GM12801 (cell line): Measurements from ENCODE around the gene STC2.

Experiments used
- CTCF ChIP-seq: IDR thresholded peaks from one replicate; pipeline ENCODE4 v1.5.1; 2011; ENCODE audit warnings: control low read depth; ENCODE audit not compliant: insufficient read length; ENCODE audit errors: extremely low read depth

Gene STC2

GRCh38 chr5:173309731-173310130 lies 18.5 kb downstream of the STC2 start:
- TF ChIP-seq CTCF: no peak

- no peak for TF ChIP-seq CTCF
These were observed 20.0 kb downstream of the STC2 start for GRCh38 chr5:173308226-173308625.

- TF ChIP-seq CTCF: no peak
These were observed 20.5 kb downstream of the STC2 start for GRCh38 chr5:173307695-173308094.

GRCh38 chr5:173306695-173307094 lies 21.5 kb downstream of the STC2 start:
- TF ChIP-seq CTCF: no peak

GRCh38 chr5:173304591-173304988 lies 23.6 kb downstream of the STC2 start:
- no peak for TF ChIP-seq CTCF

- TF ChIP-seq CTCF: no peak
These were observed 24.2 kb downstream of the STC2 start for GRCh38 chr5:173303878-173304590.

- no peak for TF ChIP-seq CTCF
These were observed 25.6 kb downstream of the STC2 start for GRCh38 chr5:173302546-173303155.
